ENCODE data around the gene SMARCE1.

The SMARCE1 gene

GRCh38 chr17:40577611-40578065, 70.0 kb downstream of the SMARCE1 start:
- no peak for DNase-seq

GRCh38 chr17:40576113-40576740, 71.4 kb downstream of the SMARCE1 start:
- no peak for DNase-seq
